ENCODE measurements around the gene SRRM4.

- TF ChIP-seq, protein P1, sequence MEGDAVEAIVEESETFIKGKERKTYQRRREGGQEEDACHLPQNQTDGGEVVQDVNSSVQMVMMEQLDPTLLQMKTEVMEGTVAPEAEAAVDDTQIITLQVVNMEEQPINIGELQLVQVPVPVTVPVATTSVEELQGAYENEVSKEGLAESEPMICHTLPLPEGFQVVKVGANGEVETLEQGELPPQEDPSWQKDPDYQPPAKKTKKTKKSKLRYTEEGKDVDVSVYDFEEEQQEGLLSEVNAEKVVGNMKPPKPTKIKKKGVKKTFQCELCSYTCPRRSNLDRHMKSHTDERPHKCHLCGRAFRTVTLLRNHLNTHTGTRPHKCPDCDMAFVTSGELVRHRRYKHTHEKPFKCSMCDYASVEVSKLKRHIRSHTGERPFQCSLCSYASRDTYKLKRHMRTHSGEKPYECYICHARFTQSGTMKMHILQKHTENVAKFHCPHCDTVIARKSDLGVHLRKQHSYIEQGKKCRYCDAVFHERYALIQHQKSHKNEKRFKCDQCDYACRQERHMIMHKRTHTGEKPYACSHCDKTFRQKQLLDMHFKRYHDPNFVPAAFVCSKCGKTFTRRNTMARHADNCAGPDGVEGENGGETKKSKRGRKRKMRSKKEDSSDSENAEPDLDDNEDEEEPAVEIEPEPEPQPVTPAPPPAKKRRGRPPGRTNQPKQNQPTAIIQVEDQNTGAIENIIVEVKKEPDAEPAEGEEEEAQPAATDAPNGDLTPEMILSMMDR (IDR thresholded peaks at IDR 0.05), result no peak
- TF ChIP-seq ZFX (IDR thresholded peaks at IDR 0.05; ENCODE audit: borderline replicate concordance), result no peak
These were observed 961 bp downstream of the SRRM4 start for GRCh38 chr12:118982302-118982701.
